Measurements from ENCODE around the gene ARSB.

- no peak for TF ChIP-seq CTCF (IDR thresholded peaks at IDR 0.05; ENCODE audit: insufficient read depth, low read depth, low read length)
- no peak for TF ChIP-seq EZH2 (IDR thresholded peaks at IDR 0.05; ENCODE audit: insufficient read depth, low read length)
Measured at GRCh38 chr5:78734950-78735349, 250.2 kb downstream of the ARSB start.

Data from astrocyte (in vitro differentiated cells and primary cell).